Astrocyte of the spinal cord (primary cell): ENCODE measurements around the gene ERC1.
A peak's percentile ranks its signal among the peaks of the same experiment; 100 is the strongest.

ENCODE experiments used
- DNase-seq: peaks from one replicate; pipeline ENCODE4 v3.0.0; 2011; ENCODE audit warnings: low read depth, low spot score
- H3K4me3 ChIP-seq: 2 replicates; pipeline ENCODE4 v1.5.1; 2011; ENCODE audit warnings: low read depth, mild to moderate bottlenecking, low read length, moderate library complexity
- in situ Hi-C: cut with HindIII; loops from 2 replicates; pipeline ENCODE4 v1.10.0; 2017; ENCODE audit warnings: low sequenced_read_pairs
- TF ChIP-seq, protein P1 (sequence below): IDR thresholded peaks from 2 replicates; pipeline ENCODE4 v1.5.1; 2012; ENCODE audit warnings: low read depth, mild to moderate bottlenecking, low read length, inconsistent platforms

Gene ERC1

DNA sequence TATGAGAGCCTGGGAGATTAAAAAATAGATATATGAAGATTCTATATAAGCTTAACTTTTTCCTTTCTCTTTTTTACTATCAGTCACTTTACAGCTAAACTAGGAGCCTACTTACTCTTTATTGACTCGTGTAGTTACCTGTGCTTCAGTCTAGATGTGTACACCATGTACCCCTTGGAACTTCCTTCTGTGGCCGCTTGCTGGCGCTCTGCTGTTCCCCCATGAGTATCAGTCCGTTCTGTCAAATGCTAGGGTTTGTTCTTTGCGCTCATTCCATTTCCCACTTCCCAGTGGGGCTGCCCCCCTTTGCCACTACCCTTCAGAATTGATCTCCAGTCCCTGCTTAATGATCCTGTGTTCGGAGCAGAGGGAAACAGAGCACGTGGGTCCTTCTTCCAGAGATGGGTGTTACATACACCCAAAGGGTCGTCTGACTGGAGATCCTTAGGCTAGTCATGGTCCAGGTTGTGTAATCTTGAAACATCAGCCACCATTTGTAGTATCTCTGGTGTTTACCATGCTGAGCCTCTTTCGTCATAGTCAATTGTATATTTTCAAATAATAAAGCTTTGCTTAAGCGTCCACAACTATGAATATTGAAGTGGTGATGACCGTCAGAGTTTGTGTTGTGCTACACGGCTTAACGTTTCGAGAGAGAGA, 443.4 kb downstream of the ERC1 start:
- in situ Hi-C loops, result no loop called here
- H3K4me3 ChIP-seq, result no peak overlapping the region
- TF ChIP-seq, protein P1, sequence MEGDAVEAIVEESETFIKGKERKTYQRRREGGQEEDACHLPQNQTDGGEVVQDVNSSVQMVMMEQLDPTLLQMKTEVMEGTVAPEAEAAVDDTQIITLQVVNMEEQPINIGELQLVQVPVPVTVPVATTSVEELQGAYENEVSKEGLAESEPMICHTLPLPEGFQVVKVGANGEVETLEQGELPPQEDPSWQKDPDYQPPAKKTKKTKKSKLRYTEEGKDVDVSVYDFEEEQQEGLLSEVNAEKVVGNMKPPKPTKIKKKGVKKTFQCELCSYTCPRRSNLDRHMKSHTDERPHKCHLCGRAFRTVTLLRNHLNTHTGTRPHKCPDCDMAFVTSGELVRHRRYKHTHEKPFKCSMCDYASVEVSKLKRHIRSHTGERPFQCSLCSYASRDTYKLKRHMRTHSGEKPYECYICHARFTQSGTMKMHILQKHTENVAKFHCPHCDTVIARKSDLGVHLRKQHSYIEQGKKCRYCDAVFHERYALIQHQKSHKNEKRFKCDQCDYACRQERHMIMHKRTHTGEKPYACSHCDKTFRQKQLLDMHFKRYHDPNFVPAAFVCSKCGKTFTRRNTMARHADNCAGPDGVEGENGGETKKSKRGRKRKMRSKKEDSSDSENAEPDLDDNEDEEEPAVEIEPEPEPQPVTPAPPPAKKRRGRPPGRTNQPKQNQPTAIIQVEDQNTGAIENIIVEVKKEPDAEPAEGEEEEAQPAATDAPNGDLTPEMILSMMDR, result no peak
- DNase-seq, result no peak

DNA sequence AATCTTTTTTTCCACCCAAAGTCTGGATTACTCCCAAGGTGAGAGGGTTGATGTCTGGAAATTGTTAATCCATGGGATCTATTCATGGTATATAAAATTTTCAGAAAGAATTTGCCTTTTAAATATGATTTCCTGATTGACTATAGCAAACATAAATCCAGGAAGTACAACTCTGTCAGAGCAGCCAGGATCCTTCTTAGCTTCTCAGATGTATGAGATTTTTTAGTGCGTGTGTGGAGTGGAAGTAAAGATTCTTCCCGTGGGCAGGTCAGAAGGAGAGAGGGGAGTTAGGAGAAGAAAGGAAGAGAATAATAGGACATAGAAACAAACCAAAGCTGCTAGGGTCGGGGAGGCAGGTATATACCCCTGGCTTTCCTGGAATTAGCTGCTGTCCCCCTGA, 444.0 kb downstream of the ERC1 start:
- TF ChIP-seq, protein P1, result no peak
- in situ Hi-C loops, result no loop called here

DNA sequence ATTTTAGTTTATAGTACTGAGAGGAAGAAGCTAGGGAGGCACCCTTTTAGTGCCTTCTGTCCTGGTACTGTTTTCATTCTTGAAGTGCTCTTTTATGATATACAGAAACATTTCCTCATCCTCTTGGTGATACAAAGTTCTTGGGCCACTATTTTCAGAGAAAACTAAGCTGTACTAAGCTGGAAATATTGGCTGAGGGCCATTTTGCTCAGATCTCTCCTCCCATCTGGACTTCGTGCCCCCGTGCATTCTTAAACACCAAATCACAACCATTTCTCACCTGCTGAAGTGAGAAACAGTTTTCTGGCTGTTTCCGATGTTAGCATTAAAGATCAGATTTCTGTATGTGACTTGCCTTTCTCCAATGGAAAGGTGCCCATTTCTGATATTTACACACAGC, 444.4 kb downstream of the ERC1 start:
- DNase-seq, result peak; percentile 35

More for the DNA sequence above, 444.0 kb downstream of the ERC1 start:
- DNase-seq, result no peak
- no peak overlapping the region for H3K4me3 ChIP-seq

DNA sequence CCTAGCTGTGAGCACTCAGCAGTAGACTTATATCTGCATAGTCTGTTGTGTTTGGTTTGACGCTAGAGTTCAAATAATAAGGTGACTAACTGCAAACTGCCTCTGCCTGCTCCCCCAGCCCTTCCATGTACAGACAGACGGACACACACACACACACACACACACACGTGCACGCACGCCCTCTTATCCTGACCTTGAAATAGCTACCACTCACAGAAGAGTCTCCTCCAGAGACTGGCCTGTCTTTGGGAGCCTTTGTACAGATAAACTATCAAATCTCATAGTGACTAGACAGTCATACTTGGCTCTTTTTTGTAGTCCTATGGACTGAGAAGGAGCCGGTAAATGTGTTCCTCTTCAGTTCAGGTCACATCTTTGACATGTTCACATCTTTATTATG, 445.0 kb downstream of the ERC1 start:
- in situ Hi-C loops, result no loop called here
- H3K4me3 ChIP-seq, result no peak overlapping the region
- no peak for DNase-seq
- TF ChIP-seq, protein P1, result no peak

More for the DNA sequence above, 444.4 kb downstream of the ERC1 start:
- in situ Hi-C loops, result no loop called here
- TF ChIP-seq, protein P1, result no peak
- no peak overlapping the region for H3K4me3 ChIP-seq

DNA sequence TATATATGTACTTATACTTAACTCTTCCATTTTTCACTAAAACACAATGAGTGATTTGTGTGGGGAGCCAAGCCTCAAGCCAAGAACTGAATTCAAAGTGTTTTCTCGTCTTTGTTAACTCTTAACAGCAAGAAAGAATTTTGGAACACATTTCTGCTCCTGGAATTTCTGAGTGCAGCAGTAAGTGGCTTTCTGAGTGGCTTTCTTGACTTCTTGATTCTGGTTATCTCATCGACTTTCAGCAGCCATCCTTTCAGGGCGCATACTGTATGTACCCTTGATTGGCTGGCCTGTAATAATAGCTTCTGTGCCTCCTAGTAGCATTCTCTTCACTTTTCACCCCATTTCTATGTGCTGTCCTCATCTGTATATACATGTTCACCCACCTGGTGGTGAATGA, 446.0 kb downstream of the ERC1 start:
- TF ChIP-seq, protein P1, result no peak
- in situ Hi-C loops, result no loop called here

DNA sequence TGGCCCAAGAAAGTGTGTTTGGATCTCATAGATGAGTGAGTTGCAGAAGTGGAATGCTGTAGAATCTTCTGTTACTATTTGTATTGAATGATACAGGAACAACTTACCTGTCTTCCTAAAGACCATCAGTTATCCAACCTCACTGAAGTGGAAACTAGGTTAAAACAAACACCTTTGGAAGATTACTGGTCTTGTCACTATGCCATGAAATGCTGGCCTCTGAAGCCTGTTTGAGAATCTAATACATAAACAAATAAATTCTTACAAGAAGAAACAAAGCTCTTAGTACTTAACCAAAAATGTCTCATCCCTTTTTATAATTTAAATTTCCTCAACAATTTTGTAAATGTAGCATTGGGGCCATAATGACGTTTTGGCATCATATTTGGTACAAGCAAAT, 448.2 kb downstream of the ERC1 start:
- no peak for DNase-seq
- in situ Hi-C loops, result no loop called here
- no peak overlapping the region for H3K4me3 ChIP-seq
- TF ChIP-seq, protein P1, result no peak

More for the DNA sequence above, 446.0 kb downstream of the ERC1 start:
- no peak overlapping the region for H3K4me3 ChIP-seq
- no peak for DNase-seq
